ENCODE results near the gene OR10G3. TPM values are rescaled to one million over a fixed set of nuclear protein-coding genes. Genes with fewer than 3 reads are reported as not detected.

OR10G3 gene
- total RNA-seq, 2 donors from 2014 or later: not detected

- no peak overlapping the region for H3K4me3 ChIP-seq
These were observed 9.4 kb upstream of the OR10G3 start for GRCh38 chr14:21589317-21589716.

GRCh38 chr14:21575661-21576060, 4.2 kb downstream of the OR10G3 start:
- intact Hi-C loops (cut with DNase I): no loop called here
- Histone ChIP-seq H3K27me3 (no peaks in the 10 kb centered on the region), H3K27ac (no peak overlapping the region), H3K36me3 (no peaks in the 10 kb centered on the region), H3K9me3 (no peaks in the 10 kb centered on the region), H3K9ac (ENCODE audit: low read depth in 2 of 2, low read length in 2 of 2) (no peak overlapping the region), H3K4me1 (no peaks in the 10 kb centered on the region), H3K4me3 (no peak overlapping the region)
- no peak for TF ChIP-seq CTCF (IDR thresholded peaks at IDR 0.05)
- DNase-seq: no peak

More at GRCh38 chr14:21589317-21589716, 9.4 kb upstream of the OR10G3 start:
- no peak for DNase-seq
- Histone ChIP-seq H3K4me1 (no peaks in the 10 kb centered on the region), H3K36me3 (no peaks in the 10 kb centered on the region), H3K9ac (ENCODE audit: low read depth in 2 of 2, low read length in 2 of 2) (no peak overlapping the region), H3K27ac (no peak overlapping the region), H3K27me3 (no peaks in the 10 kb centered on the region), H3K9me3 (no peaks in the 10 kb centered on the region)
- TF ChIP-seq CTCF (IDR thresholded peaks at IDR 0.05): no peak
- intact Hi-C loops (cut with DNase I): no loop called here

GRCh38 chr14:21572604-21573003, 7.3 kb downstream of the OR10G3 start:
- no peak for TF ChIP-seq CTCF (IDR thresholded peaks at IDR 0.05)
- no peak overlapping the region for H3K27ac ChIP-seq
- no peak for DNase-seq

GRCh38 chr14:21558703-21559170, 21.1 kb downstream of the OR10G3 start:
- TF ChIP-seq CTCF (IDR thresholded peaks at IDR 0.05): no peak
- DNase-seq: no peak
- Histone ChIP-seq H3K27me3 (no peaks in the 10 kb centered on the region), H3K4me3 (no peak overlapping the region), H3K9ac (ENCODE audit: low read depth in 2 of 2, low read length in 2 of 2) (no peak overlapping the region), H3K4me1 (no peaks in the 10 kb centered on the region), H3K9me3 (no peaks in the 10 kb centered on the region), H3K36me3 (no peaks in the 10 kb centered on the region), H3K27ac (no peak overlapping the region)
- intact Hi-C loops (cut with DNase I): loop anchor here (5.0 kb wide), 1 partner anchor 61 kb away; no protein-coding TSS in a partner anchor

More at GRCh38 chr14:21572604-21573003, 7.3 kb downstream of the OR10G3 start:
- Histone ChIP-seq H3K9me3 (no peaks in the 10 kb centered on the region), H3K4me3 (no peak overlapping the region), H3K27me3 (no peaks in the 10 kb centered on the region), H3K4me1 (no peaks in the 10 kb centered on the region), H3K36me3 (no peaks in the 10 kb centered on the region), H3K9ac (ENCODE audit: low read depth in 2 of 2, low read length in 2 of 2) (no peak overlapping the region)
- intact Hi-C loops (cut with DNase I): no loop called here

- peak; percentile 82 for DNase-seq
- intact Hi-C loops (cut with DNase I): loop anchor here (5.0 kb wide), 1 partner anchor 60 kb away; no protein-coding TSS in a partner anchor
- H3K4me3 ChIP-seq: no peak overlapping the region
These were observed 22.6 kb downstream of the OR10G3 start for GRCh38 chr14:21557084-21557901.

More at GRCh38 chr14:21557084-21557901, 22.6 kb downstream of the OR10G3 start:
- no peaks in the 10 kb centered on the region for H3K9me3 ChIP-seq
- H3K27ac ChIP-seq: no peak overlapping the region
- no peaks in the 10 kb centered on the region for H3K36me3 ChIP-seq
- peak; percentile 59 for TF ChIP-seq CTCF (IDR thresholded peaks at IDR 0.05)
- H3K9ac ChIP-seq (ENCODE audit: low read depth in 2 of 2, low read length in 2 of 2): peak overlapping the region in 1 of 2 donors; percentile 24
- H3K27me3 ChIP-seq: no peaks in the 10 kb centered on the region
- H3K4me1 ChIP-seq: no peaks in the 10 kb centered on the region

All from colonic mucosa (tissue), 4 donors.